ENCODE measurements around the gene HDAC11. TPM values are rescaled to one million over a fixed set of nuclear protein-coding genes. Genes with fewer than 3 reads are reported as not detected.
"Not testable (repeated sequence)": the region's sequence is repeated elsewhere in the genome, so short reads cannot be mapped to it uniquely, and the experiment has no call there.

Gene HDAC11
- total and polyA plus RNA-seq, 2 of the 13 experiments (the other 11 are each of a cell fraction or from before 2014, with no cell fraction given) = 13.7 to 33.1 TPM

DNA sequence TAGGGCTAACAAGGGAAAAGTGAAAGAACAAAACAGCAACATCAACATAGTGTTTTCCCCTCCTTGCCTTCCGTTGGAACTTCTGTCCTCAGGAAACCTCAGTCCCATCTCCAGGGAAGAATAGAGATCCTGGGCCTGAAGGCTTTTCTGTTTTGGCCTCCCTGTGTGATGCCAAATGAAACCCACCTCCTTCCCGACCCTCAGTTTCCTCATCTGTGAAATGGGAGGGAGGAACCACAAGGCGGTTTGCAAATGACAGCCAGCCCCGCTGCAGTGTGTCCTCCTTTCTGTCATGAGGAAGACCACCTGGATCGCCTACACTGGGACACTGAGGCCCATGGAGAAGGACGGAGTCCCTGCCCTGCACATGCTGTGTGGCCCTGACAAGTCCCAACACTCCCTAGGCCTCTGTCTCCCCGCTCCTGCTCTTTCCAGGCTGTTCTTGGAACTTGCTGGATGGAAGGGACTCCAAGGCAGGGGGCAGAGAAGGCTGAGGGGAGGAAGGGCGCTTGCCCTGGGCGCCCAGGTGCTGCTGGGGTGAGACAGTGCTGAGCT lies 40.3 kb downstream of the HDAC11 start:
- H3K36me3 ChIP-seq (replicated peaks in 1 of 2; ENCODE audit: control insufficient read depth in 1 of 2, insufficient read depth in 2 of 2, low read length in 2 of 2) = no peaks in the 10 kb centered on the region
- no TSS peak for BruUV-seq (replicated peaks)
- H2AFZ ChIP-seq (ENCODE audit: low read length) = no peak overlapping the region
- ChIA-PET POLR2A (no interaction called here), CTCF (ENCODE audit: low intra/inter-chr PET ratio, low total read pairs) (no interaction called here)
- in situ Hi-C loops (cut with HindIII; ENCODE audit: extremely low pct_ligation_motif_present, low pct_unique_long_range_greater_than_20kb) = no loop called here
- H3K4me3 ChIP-seq (replicated peaks in 1 of 3; ENCODE audit: insufficient read depth in 1 of 3, low read depth in 2 of 3, low read length in 3 of 3) = no peak overlapping the region
- no peak overlapping the region for H3K4me2 ChIP-seq (ENCODE audit: low read depth, low read length)
- peaks cover 10 to 59% of the 10 kb centered on the region in 2 experiments for H3K27me3 ChIP-seq (ENCODE audit: control insufficient read depth in 1 of 2, insufficient read depth in 2 of 2, low read length in 2 of 2)
- peaks cover 13% of the 10 kb centered on the region; the same call in 1 of the 2 replicates for H3K4me1 ChIP-seq (ENCODE audit: insufficient read depth, low read length)
- H4K20me1 ChIP-seq (ENCODE audit: insufficient read depth, low read length) = no peaks in the 10 kb centered on the region
- DNase-seq (ENCODE audit: low spot score) (no peak), ATAC-seq (no peak), FAIRE-seq (no peak)
- WGBS (ENCODE audit: low lambda C conversion rate) = 24% methylated on average over 4 of the region's 9 CpGs
- no peak overlapping the region for H3K9ac ChIP-seq (ENCODE audit: insufficient read depth, low read depth, low read length)
- intact Hi-C loops (cut with micrococcal nuclease; ENCODE audit: unreplicated experiment) = no loop called here
- no peaks in the 10 kb centered on the region for H3K9me3 ChIP-seq (ENCODE audit: low read length)
- no peaks in the 10 kb centered on the region for H3K79me2 ChIP-seq (ENCODE audit: insufficient read depth, low read length)
- no peak overlapping the region for H3K27ac ChIP-seq (ENCODE audit: extremely low read length, insufficient read depth, low read length)
- TF ChIP-seq HNRNPLL (IDR thresholded peaks at IDR 0.05; ENCODE audit: low read depth, low read length, poor library complexity, severe bottlenecking) = no peak
- TF ChIP-seq ZNF629 (CRISPR knock-in tag; conservative IDR thresholded peaks at IDR 0.05) = 0 out of 2 replicates have a peak, but pooled peaks have one; percentile 58
- no peak for TF ChIP-seq ZNF879 (CRISPR knock-in tag; IDR thresholded peaks at IDR 0.05)

GRCh38 chr3:13521309-13521708 lies 41.2 kb downstream of the HDAC11 start:
- WGBS (ENCODE audit: low lambda C conversion rate) = 27% methylated on average over 6 of the region's 6 CpGs
- FAIRE-seq = no peak
- no peak overlapping the region for H2AFZ ChIP-seq (ENCODE audit: low read length)

GRCh38 chr3:13521749-13522148 lies 41.6 kb downstream of the HDAC11 start:
- H3K4me3 ChIP-seq (replicated peaks in 1 of 3; ENCODE audit: insufficient read depth in 1 of 3, low read depth in 2 of 3, low read length in 3 of 3); H4K20me1 ChIP-seq (ENCODE audit: insufficient read depth, low read length); ATAC-seq; H3K4me2 ChIP-seq (ENCODE audit: low read depth, low read length); DNase-seq (ENCODE audit: low spot score); FAIRE-seq; H3K36me3 ChIP-seq (replicated peaks in 1 of 2; ENCODE audit: control insufficient read depth in 1 of 2, insufficient read depth in 2 of 2, low read length in 2 of 2); H3K9me3 ChIP-seq (ENCODE audit: low read length); H3K27ac ChIP-seq (ENCODE audit: extremely low read length, insufficient read depth, low read length); in situ Hi-C loops (cut with HindIII; ENCODE audit: extremely low pct_ligation_motif_present, low pct_unique_long_range_greater_than_20kb); H3K79me2 ChIP-seq (ENCODE audit: insufficient read depth, low read length); intact Hi-C loops (cut with micrococcal nuclease; ENCODE audit: unreplicated experiment); CTCF ChIA-PET (ENCODE audit: low intra/inter-chr PET ratio, low total read pairs); POLR2A ChIA-PET; BruUV-seq (replicated peaks); H2AFZ ChIP-seq (ENCODE audit: low read length); H3K9ac ChIP-seq (ENCODE audit: insufficient read depth, low read depth, low read length): not testable (repeated sequence)
- 33% methylated on average over 2 of the region's 2 CpGs for WGBS (ENCODE audit: low lambda C conversion rate)
- peaks cover 6 to 46% of the 10 kb centered on the region in 2 experiments for H3K27me3 ChIP-seq (ENCODE audit: control insufficient read depth in 1 of 2, insufficient read depth in 2 of 2, low read length in 2 of 2)
- peaks cover 23% of the 10 kb centered on the region for H3K4me1 ChIP-seq (ENCODE audit: insufficient read depth, low read length)

More at GRCh38 chr3:13521309-13521708, 41.2 kb downstream of the HDAC11 start:
- no TSS peak for BruUV-seq (replicated peaks)
- Histone ChIP-seq H3K4me1 (ENCODE audit: insufficient read depth, low read length) (peaks cover 20% of the 10 kb centered on the region), H3K36me3 (replicated peaks in 1 of 2; ENCODE audit: control insufficient read depth in 1 of 2, insufficient read depth in 2 of 2, low read length in 2 of 2) (no peaks in the 10 kb centered on the region), H3K27me3 (ENCODE audit: control insufficient read depth in 1 of 2, insufficient read depth in 2 of 2, low read length in 2 of 2) (peaks cover 6 to 50% of the 10 kb centered on the region in 2 experiments), H3K4me2 (ENCODE audit: low read depth, low read length) (no peak overlapping the region), H3K9ac (ENCODE audit: insufficient read depth, low read depth, low read length) (no peak overlapping the region), H3K27ac (ENCODE audit: extremely low read length, insufficient read depth, low read length) (no peak overlapping the region), H3K4me3 (replicated peaks in 1 of 3; ENCODE audit: insufficient read depth in 1 of 3, low read depth in 2 of 3, low read length in 3 of 3) (no peak overlapping the region), H4K20me1 (ENCODE audit: insufficient read depth, low read length) (no peaks in the 10 kb centered on the region), H3K9me3 (ENCODE audit: low read length) (no peaks in the 10 kb centered on the region), H3K79me2 (ENCODE audit: insufficient read depth, low read length) (no peaks in the 10 kb centered on the region)
- CTCF ChIA-PET (ENCODE audit: low intra/inter-chr PET ratio, low total read pairs) = no interaction called here
- intact Hi-C loops (cut with micrococcal nuclease; ENCODE audit: unreplicated experiment) = no loop called here
- POLR2A ChIA-PET = no interaction called here
- no peak for ATAC-seq
- no peak for DNase-seq (ENCODE audit: low spot score)
- no peak for TF ChIP-seq IRF2 (CRISPR knock-in tag; IDR thresholded peaks at IDR 0.05)
- TF ChIP-seq TRIM22 (IDR thresholded peaks at IDR 0.05) = no peak
- in situ Hi-C loops (cut with HindIII; ENCODE audit: extremely low pct_ligation_motif_present, low pct_unique_long_range_greater_than_20kb) = no loop called here

Measured in HepG2 (cell line).